CD4-positive, alpha-beta T cell (primary cell): ENCODE results near the gene NFKBIL1. TPM values are rescaled to one million over a fixed set of nuclear protein-coding genes. Genes with fewer than 3 reads are reported as not detected.

Experiments used
- ATAC-seq: fragments of 200-7000 bp; cut with Tn5 transposase; one replicate; pipeline ENCODE4 v1.10.0; 2022; ENCODE audit warnings: mild to moderate bottlenecking; ENCODE audit not compliant: poor library complexity
- CTCF ChIA-PET: fragments of 350-600 bp; sonication (Branson Sonifier 250); formaldehyde crosslinking; loops from one replicate; lab custom pipeline; 2021; ENCODE audit warnings: antibody characterized with exemption, inconsistent platforms; lab: Charles Lee
- POLR2A ChIA-PET: fragments of 350-600 bp; sonication (Branson Sonifier 250); formaldehyde crosslinking; loops from one replicate; lab custom pipeline; 2021; ENCODE audit warnings: antibody characterized with exemption, inconsistent platforms; lab: Charles Lee
- DNase-seq, 14 experiments: peaks; one replicate each; pipeline ENCODE4 v3.0.0-alpha.2; 2013 to 2020; ENCODE audit warnings: mixed read lengths in 2 of 14
- H3K27ac ChIP-seq, 2 donors: one replicate each; pipeline versions ENCODE4 v1.5.1 to v1.7.0; 2013; ENCODE audit warnings: low read length in 2 of 2, low read depth in 1 of 2, mild to moderate bottlenecking in 1 of 2
- H3K27me3 ChIP-seq, 2 experiments: 1 replicate in 1 of 2; 2 replicates in 1 of 2; pipeline versions ENCODE4 v1.6.1 to v1.7.0; 2013; ENCODE audit warnings: low read length in 2 of 2, control low read depth in 1 of 2, mild to moderate bottlenecking in 1 of 2, moderate library complexity in 1 of 2; ENCODE audit not compliant: insufficient read depth in 2 of 2, control insufficient read depth in 1 of 2
- H3K36me3 ChIP-seq: one replicate; pipeline ENCODE4 v1.6.1; 2013; ENCODE audit warnings: low read length, control low read depth; ENCODE audit not compliant: insufficient read depth
- H3K4me1 ChIP-seq: one replicate; pipeline ENCODE4 v1.6.1; 2013; ENCODE audit warnings: low read length, control low read depth; ENCODE audit not compliant: insufficient read depth
- H3K4me3 ChIP-seq: one replicate; pipeline ENCODE4 v1.5.1; 2013; ENCODE audit warnings: mild to moderate bottlenecking, low read length, moderate library complexity
- H3K9me3 ChIP-seq, 2 experiments: 1 replicate in 1 of 2; 2 replicates in 1 of 2; pipeline versions ENCODE4 v1.6.1 to v1.7.0; 2013; ENCODE audit warnings: low read length in 2 of 2, mild to moderate bottlenecking in 2 of 2, control low read depth in 1 of 2, moderate library complexity in 1 of 2; ENCODE audit not compliant: control insufficient read depth in 1 of 2, insufficient read depth in 1 of 2
- H3K27ac Mint-ChIP-seq: one replicate; pipeline ENCODE4 v1.8.0; 2020; ENCODE audit warnings: mixed read lengths
- H3K27me3 Mint-ChIP-seq: one replicate; pipeline ENCODE4 v1.8.0; 2021; ENCODE audit warnings: mixed read lengths
- H3K36me3 Mint-ChIP-seq: one replicate; pipeline ENCODE4 v1.8.0; 2021; ENCODE audit warnings: low read depth, mixed read lengths
- H3K4me1 Mint-ChIP-seq: one replicate; pipeline ENCODE4 v1.8.0; 2021; ENCODE audit warnings: low read depth, mixed read lengths
- H3K4me3 Mint-ChIP-seq: one replicate; pipeline ENCODE4 v1.8.0; 2020; ENCODE audit warnings: mild to moderate bottlenecking, mixed read lengths
- H3K9me3 Mint-ChIP-seq: one replicate; pipeline ENCODE4 v1.8.0; 2020; ENCODE audit warnings: mixed read lengths
- intact Hi-C, 2 experiments: fragments of 100-400 bp; cut with DNase I in 1 of 2; cut with micrococcal nuclease in 1 of 2; formaldehyde crosslinking; loops; one replicate each; pipeline versions ENCODE4 v1.15.1 to v1.9.0; 2023 to 2025; cut with DNase I, micrococcal nuclease
- total RNA-seq, 174 experiments: library from RNA in 2 of 174; stranded (reverse) in 2 of 174; gene quantifications; one replicate each; pipeline ENCODE4 v1.2.3 and lab custom pipeline; 2021 to 2026
- TF ChIP-seq, protein P1 (sequence below): fragments of 200-600 bp; IDR thresholded peaks from one replicate; pipeline ENCODE4 v1.8.0; 2022; ENCODE audit warnings: antibody characterized with exemption, mild to moderate bottlenecking

Gene NFKBIL1
- total RNA-seq, 2 experiments from 2014 or later: 7.6 to 9.3 TPM

DNA sequence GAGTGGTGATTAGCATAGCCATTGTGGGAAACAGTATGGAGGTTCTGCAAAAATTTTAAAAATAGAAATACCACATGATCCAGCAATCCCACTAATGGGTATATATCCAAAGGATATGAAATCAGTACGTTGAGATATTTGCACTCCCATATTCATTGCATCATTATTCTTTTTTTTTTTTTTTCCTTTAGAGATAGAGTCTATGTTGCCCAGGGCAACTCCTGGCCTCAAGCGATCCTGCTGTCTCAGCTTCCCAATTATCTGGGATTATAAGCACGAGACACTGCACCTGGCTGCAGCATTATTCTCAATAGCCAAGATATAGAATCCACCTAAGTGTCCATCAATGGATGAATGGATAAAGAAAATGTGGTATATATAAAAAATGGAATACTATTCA is 25.6 kb upstream of the NFKBIL1 start:
- no peak for ATAC-seq
- DNase-seq: no peak
- H3K36me3 Mint-ChIP-seq: no peaks in the 10 kb centered on the region
- Histone ChIP-seq H3K36me3 (no peaks in the 10 kb centered on the region), H3K27me3 (no peaks in the 10 kb centered on the region), H3K9me3 (no peaks in the 10 kb centered on the region), H3K4me3 (no peak overlapping the region), H3K4me1 (no peaks in the 10 kb centered on the region), H3K27ac (no peak overlapping the region)
- H3K27ac Mint-ChIP-seq: no peak overlapping the region
- H3K9me3 Mint-ChIP-seq: no peaks in the 10 kb centered on the region
- H3K4me3 Mint-ChIP-seq: no peak overlapping the region
- TF ChIP-seq, protein P1, sequence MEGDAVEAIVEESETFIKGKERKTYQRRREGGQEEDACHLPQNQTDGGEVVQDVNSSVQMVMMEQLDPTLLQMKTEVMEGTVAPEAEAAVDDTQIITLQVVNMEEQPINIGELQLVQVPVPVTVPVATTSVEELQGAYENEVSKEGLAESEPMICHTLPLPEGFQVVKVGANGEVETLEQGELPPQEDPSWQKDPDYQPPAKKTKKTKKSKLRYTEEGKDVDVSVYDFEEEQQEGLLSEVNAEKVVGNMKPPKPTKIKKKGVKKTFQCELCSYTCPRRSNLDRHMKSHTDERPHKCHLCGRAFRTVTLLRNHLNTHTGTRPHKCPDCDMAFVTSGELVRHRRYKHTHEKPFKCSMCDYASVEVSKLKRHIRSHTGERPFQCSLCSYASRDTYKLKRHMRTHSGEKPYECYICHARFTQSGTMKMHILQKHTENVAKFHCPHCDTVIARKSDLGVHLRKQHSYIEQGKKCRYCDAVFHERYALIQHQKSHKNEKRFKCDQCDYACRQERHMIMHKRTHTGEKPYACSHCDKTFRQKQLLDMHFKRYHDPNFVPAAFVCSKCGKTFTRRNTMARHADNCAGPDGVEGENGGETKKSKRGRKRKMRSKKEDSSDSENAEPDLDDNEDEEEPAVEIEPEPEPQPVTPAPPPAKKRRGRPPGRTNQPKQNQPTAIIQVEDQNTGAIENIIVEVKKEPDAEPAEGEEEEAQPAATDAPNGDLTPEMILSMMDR: no peak
- H3K27me3 Mint-ChIP-seq: no peaks in the 10 kb centered on the region
- ChIA-PET CTCF (no interaction called here), POLR2A (no interaction called here)
- no peaks in the 10 kb centered on the region for H3K4me1 Mint-ChIP-seq
- intact Hi-C loops: loop anchor here in 1 of 2 experiments (2.0 kb wide), 1 partner anchor 49 kb away; no protein-coding TSS in a partner anchor

DNA sequence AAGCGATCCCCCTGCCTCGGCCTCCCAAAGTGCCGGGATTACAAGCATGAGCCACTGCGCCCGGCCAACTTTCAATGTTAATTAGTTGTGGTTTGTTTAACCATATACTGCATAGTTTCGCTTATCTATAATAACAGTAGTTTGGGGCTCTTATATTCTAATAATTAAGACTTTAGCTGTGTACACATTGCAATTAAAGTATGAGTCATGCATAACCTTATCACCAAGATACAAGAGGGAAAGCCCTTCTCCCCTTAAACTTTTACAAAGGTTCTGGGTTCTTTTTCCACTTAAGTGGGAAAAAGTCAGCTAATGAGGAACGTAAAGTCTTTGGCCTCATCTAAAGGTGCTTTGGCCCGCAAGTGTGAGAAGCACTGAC is 21.9 kb upstream of the NFKBIL1 start:
- peaks cover 11% of the 10 kb centered on the region for H3K36me3 ChIP-seq
- H3K27me3 ChIP-seq: no peaks in the 10 kb centered on the region
- TF ChIP-seq, protein P1: no peak
- POLR2A ChIA-PET: no interaction called here
- no peaks in the 10 kb centered on the region for H3K9me3 ChIP-seq
- DNase-seq (no peak), ATAC-seq (no peak)
- H3K27ac Mint-ChIP-seq: no peak overlapping the region
- intact Hi-C loops: loop anchor here in 1 of 2 experiments (1.0 kb wide), 1 partner anchor 382 kb away; no protein-coding TSS in a partner anchor
- H3K4me1 Mint-ChIP-seq: no peaks in the 10 kb centered on the region
- peaks cover 24% of the 10 kb centered on the region for H3K36me3 Mint-ChIP-seq
- H3K4me1 ChIP-seq: no peaks in the 10 kb centered on the region
- H3K27ac ChIP-seq: no peak overlapping the region
- H3K4me3 ChIP-seq: no peak overlapping the region
- H3K4me3 Mint-ChIP-seq: no peak overlapping the region
- CTCF ChIA-PET: no interaction called here
- no peaks in the 10 kb centered on the region for H3K27me3 Mint-ChIP-seq
- H3K9me3 Mint-ChIP-seq: no peaks in the 10 kb centered on the region

DNA sequence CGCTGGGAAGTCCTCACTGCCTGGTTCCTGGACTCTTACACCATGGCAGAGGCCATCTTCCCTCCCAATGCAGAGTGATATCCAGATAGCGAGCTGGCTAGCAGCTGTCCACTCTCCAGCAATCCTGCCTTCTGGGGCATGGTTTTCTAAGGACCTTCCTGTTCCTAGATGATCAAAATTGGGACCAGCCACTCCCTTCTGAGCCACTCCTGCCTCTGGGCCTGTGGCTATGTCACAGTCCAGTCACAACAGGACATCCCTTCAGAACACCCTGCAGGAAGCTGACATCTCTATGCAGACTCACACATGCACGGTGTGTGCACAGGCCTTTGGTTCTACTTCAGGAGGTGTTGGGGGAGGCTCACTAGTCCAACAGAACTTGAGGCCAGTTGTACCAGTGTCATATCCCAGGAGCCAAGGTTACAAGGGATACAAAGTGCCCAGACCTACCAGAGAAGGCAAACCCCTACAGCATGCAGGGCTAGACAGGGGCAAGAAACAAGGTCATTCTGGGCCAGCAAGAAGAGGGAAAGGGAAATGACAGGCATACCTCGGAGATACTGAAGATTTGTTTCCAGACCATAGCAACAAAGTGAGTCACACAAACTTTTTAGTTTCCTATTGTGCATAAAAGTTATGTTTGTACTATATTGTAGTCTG is 21.3 kb upstream of the NFKBIL1 start:
- intact Hi-C loops: loop anchor here in 1 of 2 experiments (1.0 kb wide), 1 partner anchor 383 kb away; no protein-coding TSS in a partner anchor
- H3K4me3 Mint-ChIP-seq: no peak overlapping the region
- CTCF ChIA-PET: no interaction called here
- H3K27me3 ChIP-seq: no peaks in the 10 kb centered on the region
- H3K36me3 Mint-ChIP-seq: peaks cover 29% of the 10 kb centered on the region
- H3K4me1 ChIP-seq: no peaks in the 10 kb centered on the region
- H3K4me1 Mint-ChIP-seq: no peaks in the 10 kb centered on the region
- DNase-seq: no peak
- POLR2A ChIA-PET: no interaction called here
- TF ChIP-seq, protein P1: no peak
- no peak overlapping the region for H3K4me3 ChIP-seq
- H3K27ac ChIP-seq: no peak overlapping the region
- peaks cover 16% of the 10 kb centered on the region for H3K36me3 ChIP-seq
- no peak overlapping the region for H3K27ac Mint-ChIP-seq
- no peaks in the 10 kb centered on the region for H3K9me3 Mint-ChIP-seq
- H3K27me3 Mint-ChIP-seq: no peaks in the 10 kb centered on the region
- no peaks in the 10 kb centered on the region for H3K9me3 ChIP-seq
- no peak for ATAC-seq
